ENCODE results near the gene CDA.

DNA sequence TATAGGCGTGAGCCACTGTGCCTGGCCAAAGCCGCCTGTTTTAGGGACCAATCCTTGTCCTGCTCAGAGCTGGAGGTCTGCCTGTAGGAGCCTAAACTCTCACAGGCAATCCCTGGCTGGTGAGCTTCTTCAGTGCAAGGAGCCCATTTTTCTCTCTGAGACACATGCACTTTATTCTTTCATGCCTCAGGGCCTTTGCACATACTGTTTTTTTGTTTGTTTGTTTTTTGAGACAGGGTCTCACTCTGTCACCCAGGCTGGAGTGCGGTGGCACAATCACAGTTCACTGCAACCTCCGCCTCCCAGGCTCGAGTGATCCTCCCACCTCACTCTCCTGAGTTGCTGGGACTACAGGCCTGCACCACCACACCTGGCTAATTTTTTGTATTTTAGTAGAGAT lies 22.8 kb downstream of the CDA start:
- TF ChIP-seq, protein P1, sequence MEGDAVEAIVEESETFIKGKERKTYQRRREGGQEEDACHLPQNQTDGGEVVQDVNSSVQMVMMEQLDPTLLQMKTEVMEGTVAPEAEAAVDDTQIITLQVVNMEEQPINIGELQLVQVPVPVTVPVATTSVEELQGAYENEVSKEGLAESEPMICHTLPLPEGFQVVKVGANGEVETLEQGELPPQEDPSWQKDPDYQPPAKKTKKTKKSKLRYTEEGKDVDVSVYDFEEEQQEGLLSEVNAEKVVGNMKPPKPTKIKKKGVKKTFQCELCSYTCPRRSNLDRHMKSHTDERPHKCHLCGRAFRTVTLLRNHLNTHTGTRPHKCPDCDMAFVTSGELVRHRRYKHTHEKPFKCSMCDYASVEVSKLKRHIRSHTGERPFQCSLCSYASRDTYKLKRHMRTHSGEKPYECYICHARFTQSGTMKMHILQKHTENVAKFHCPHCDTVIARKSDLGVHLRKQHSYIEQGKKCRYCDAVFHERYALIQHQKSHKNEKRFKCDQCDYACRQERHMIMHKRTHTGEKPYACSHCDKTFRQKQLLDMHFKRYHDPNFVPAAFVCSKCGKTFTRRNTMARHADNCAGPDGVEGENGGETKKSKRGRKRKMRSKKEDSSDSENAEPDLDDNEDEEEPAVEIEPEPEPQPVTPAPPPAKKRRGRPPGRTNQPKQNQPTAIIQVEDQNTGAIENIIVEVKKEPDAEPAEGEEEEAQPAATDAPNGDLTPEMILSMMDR (IDR thresholded peaks at IDR 0.05) = no peak
- no peak for TF ChIP-seq RAD21 (IDR thresholded peaks at IDR 0.05; ENCODE audit: low read length)
- no peak for TF ChIP-seq CHD2 (IDR thresholded peaks at IDR 0.05; ENCODE audit: low read length, partially characterized antibody)
- TF ChIP-seq RCOR1 (IDR thresholded peaks at IDR 0.05; ENCODE audit: low read length) = no peak
- TF ChIP-seq, protein P2, sequence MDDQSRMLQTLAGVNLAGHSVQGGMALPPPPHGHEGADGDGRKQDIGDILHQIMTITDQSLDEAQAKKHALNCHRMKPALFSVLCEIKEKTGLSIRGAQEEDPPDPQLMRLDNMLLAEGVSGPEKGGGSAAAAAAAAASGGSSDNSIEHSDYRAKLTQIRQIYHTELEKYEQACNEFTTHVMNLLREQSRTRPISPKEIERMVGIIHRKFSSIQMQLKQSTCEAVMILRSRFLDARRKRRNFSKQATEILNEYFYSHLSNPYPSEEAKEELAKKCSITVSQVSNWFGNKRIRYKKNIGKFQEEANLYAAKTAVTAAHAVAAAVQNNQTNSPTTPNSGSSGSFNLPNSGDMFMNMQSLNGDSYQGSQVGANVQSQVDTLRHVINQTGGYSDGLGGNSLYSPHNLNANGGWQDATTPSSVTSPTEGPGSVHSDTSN (IDR thresholded peaks at IDR 0.05) = no peak
- no peak for TF ChIP-seq JUND (IDR thresholded peaks at IDR 0.05)
- TF ChIP-seq EZH2phosphoT487 (IDR thresholded peaks at IDR 0.05; ENCODE audit: borderline replicate concordance, low read depth) = no peak
- TF ChIP-seq EP300 (IDR thresholded peaks at IDR 0.05; ENCODE audit: borderline replicate concordance in 1 of 2, low read depth in 1 of 2, low read length in 1 of 2) = no peak
- no peak for TF ChIP-seq GABPA (IDR thresholded peaks at IDR 0.05; ENCODE audit: low read depth)
- no peak for TF ChIP-seq POLR2AphosphoS5 (IDR thresholded peaks at IDR 0.05; ENCODE audit: low read depth, low read length)
- TF ChIP-seq, protein P3, sequence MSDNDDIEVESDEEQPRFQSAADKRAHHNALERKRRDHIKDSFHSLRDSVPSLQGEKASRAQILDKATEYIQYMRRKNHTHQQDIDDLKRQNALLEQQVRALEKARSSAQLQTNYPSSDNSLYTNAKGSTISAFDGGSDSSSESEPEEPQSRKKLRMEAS (IDR thresholded peaks at IDR 0.05; ENCODE audit: low read depth) = no peak
- no peak for TF ChIP-seq NRF1 (IDR thresholded peaks at IDR 0.05; ENCODE audit: low read depth, low read length)
- TF ChIP-seq SIN3A (IDR thresholded peaks at IDR 0.05; ENCODE audit: borderline replicate concordance, low read depth, low read length) = no peak
